Stimulated activated naive B cell treated with anti-CD40 and anti-IgM and Interleukin-4, amounts not matched to agents 10 μg/mL and 1 μg/mL and 100 μg/mL, for 72 hours (primary cell): ENCODE measurements around the gene GFOD1.

Experiments
- ATAC-seq, 2 donors: fragments of 150-1000 bp; cut with Tn5 transposase; replicated peaks; 2 replicates each; pipeline ENCODE4 v1.10.0; 2021; ENCODE audit warnings: moderate library complexity in 1 of 2
- DNase-seq: peaks from one replicate; pipeline ENCODE4 v3.0.0; 2021
- H3K27ac Mint-ChIP-seq: one replicate; pipeline ENCODE4 v1.8.0; 2022; ENCODE audit warnings: mild to moderate bottlenecking, mixed read lengths
- H3K27me3 Mint-ChIP-seq, 2 donors: one replicate each; pipeline ENCODE4 v1.8.0; 2022; ENCODE audit warnings: mixed read lengths in 2 of 2
- H3K36me3 Mint-ChIP-seq, 2 donors: one replicate each; pipeline ENCODE4 v1.8.0; 2022; ENCODE audit warnings: mixed read lengths in 2 of 2, mild to moderate bottlenecking in 1 of 2
- H3K4me1 Mint-ChIP-seq, 2 donors: one replicate each; pipeline ENCODE4 v1.8.0; 2022; ENCODE audit warnings: mixed read lengths in 2 of 2, mild to moderate bottlenecking in 1 of 2
- H3K4me3 Mint-ChIP-seq, 2 donors: one replicate each; pipeline ENCODE4 v1.8.0; 2022; ENCODE audit warnings: mild to moderate bottlenecking in 2 of 2, mixed read lengths in 2 of 2, moderate library complexity in 1 of 2
- H3K9me3 Mint-ChIP-seq, 2 donors: one replicate each; pipeline ENCODE4 v1.8.0; 2022; ENCODE audit warnings: mixed read lengths in 2 of 2, mild to moderate bottlenecking in 1 of 2

Gene GFOD1

DNA sequence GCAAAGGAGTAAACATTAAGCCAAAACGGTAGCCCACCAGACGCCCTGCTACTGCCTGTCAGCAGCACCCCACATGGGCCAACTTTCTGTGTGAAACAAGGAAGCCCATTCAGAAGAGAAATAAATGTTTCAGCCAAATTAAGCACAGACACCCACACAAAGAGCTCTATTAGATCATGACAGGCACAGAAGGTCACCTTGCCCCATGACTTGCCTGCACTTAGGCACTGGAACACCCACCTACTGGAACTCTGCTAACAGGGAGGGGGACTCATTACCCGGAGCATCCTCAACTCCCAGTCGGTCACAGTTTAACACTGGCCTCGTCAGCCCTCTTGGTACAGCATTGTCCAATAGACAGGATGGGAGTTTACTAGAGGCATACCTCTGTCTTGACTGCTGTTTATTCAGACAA, 31.8 kb downstream of the GFOD1 start:
- DNase-seq (no peak), ATAC-seq (peak; percentile 45 to 61)
- peak overlapping the region in 1 of 2 donors; percentile 72 for H3K4me3 Mint-ChIP-seq
- peaks cover 39 to 63% of the 10 kb centered on the region in 2 donors for H3K4me1 Mint-ChIP-seq
- peaks cover 11 to 23% of the 10 kb centered on the region in 2 donors for H3K36me3 Mint-ChIP-seq
- H3K9me3 Mint-ChIP-seq: no peaks in the 10 kb centered on the region
- H3K27ac Mint-ChIP-seq: peak overlapping the region; percentile 95
- no peaks in the 10 kb centered on the region for H3K27me3 Mint-ChIP-seq

DNA sequence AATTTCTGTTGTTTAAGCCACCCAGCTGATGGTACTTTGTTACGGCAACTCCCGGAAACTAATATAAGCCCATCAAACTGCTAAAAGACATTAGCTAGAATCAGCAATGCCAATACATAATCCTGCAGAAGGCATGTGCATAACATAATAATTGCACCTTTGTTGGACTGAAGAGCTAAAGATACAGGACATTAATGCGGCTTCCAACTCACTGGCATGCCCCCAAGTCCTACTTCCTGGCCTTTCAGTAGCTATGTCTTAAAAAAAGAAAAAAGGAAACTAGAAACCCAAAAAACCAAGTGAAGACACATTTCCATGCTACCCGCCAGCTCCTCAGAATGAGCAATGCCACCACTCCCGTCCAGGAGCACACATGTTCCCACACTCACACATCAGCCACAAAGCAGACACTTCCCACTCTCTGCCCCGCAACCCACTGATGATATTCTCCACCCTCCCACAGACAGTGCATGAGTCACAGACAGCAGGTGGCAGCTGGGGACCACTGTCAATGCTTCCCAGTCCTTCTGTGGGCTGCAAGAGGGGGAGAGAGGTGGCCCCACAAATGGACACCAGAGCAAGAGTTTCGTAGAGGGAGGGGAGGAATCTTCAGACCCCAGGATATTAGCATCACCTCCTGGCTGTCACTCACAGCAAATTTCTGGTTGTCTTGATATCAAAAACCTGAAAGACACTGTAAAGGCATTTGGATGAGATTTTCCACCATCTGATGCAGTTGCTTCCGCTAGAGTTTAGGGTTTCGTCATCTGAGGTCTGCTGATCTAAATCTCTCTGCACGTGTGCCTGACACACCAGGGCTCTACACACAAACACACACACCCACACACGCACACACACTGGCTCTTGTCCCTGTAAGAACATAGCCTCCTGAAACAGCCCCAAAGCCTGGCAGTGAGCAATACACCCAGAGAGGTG, 32.8 kb downstream of the GFOD1 start:
- ATAC-seq: peak; percentile 73 to 74
- peak overlapping the region; percentile 95 for H3K27ac Mint-ChIP-seq
- peaks cover 18 to 25% of the 10 kb centered on the region in 2 donors for H3K36me3 Mint-ChIP-seq
- peak overlapping the region; percentile 72 to 76 for H3K4me3 Mint-ChIP-seq
- H3K27me3 Mint-ChIP-seq: no peaks in the 10 kb centered on the region
- peak; percentile 62 for DNase-seq
- peaks cover 2 to 5% of the 10 kb centered on the region in 2 donors for H3K9me3 Mint-ChIP-seq
- peaks cover 39 to 61% of the 10 kb centered on the region in 2 donors for H3K4me1 Mint-ChIP-seq

DNA sequence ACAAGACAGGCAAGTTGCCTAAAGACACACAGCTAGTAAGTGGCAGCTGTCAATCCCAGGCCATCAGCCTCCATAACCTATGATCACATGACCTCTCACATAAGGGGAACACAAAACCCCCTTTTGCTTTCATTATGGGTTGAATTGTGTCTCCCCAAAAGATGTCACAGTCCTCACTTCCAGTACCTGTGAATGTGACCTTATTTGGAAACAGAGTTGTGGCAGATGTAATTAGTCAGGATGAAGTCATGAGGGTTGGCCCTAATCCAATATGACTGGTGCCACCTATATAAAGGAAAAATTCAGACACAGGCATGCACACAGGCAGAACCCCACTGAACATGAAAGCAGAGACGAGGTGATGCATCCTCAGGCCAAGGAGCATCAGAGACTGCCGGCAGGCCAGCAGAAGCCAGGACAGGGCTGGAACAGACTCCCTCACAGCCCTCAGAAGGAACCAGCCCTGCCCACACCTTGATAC, 33.6 kb downstream of the GFOD1 start:
- H3K9me3 Mint-ChIP-seq: peaks cover 3 to 6% of the 10 kb centered on the region in 2 donors
- no peaks in the 10 kb centered on the region for H3K27me3 Mint-ChIP-seq
- H3K4me1 Mint-ChIP-seq: peaks cover 36 to 57% of the 10 kb centered on the region in 2 donors
- no peak overlapping the region for H3K4me3 Mint-ChIP-seq
- DNase-seq (no peak), ATAC-seq (peak; percentile 43 to 52)
- H3K36me3 Mint-ChIP-seq: peaks cover 17 to 25% of the 10 kb centered on the region in 2 donors
- H3K27ac Mint-ChIP-seq: peak overlapping the region; percentile 95

DNA sequence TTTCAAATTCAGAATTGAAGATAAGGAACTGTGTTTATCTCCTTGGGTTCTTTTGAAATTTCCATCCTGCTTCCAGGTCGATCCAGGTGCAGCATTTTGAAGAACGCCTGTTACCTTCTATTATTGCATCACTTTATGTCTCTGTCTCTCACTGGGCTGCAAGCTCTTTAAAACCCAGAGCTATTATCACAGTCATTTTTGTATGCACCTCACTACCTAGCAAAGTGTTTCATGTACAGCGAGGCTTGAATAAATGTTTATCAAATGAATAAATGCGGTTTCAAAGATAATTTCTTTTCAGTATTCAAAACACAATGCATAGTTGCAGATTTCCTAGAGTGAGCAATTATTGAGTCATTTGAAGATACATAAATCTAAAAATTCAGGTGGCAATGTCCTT, 34.2 kb downstream of the GFOD1 start:
- H3K27me3 Mint-ChIP-seq: no peaks in the 10 kb centered on the region
- H3K27ac Mint-ChIP-seq: no peak overlapping the region
- ATAC-seq (no peak), DNase-seq (no peak)
- H3K4me1 Mint-ChIP-seq: peaks cover 39 to 57% of the 10 kb centered on the region in 2 donors
- no peak overlapping the region for H3K4me3 Mint-ChIP-seq
- H3K9me3 Mint-ChIP-seq: peaks cover 3 to 6% of the 10 kb centered on the region in 2 donors
- peaks cover 17 to 26% of the 10 kb centered on the region in 2 donors for H3K36me3 Mint-ChIP-seq

DNA sequence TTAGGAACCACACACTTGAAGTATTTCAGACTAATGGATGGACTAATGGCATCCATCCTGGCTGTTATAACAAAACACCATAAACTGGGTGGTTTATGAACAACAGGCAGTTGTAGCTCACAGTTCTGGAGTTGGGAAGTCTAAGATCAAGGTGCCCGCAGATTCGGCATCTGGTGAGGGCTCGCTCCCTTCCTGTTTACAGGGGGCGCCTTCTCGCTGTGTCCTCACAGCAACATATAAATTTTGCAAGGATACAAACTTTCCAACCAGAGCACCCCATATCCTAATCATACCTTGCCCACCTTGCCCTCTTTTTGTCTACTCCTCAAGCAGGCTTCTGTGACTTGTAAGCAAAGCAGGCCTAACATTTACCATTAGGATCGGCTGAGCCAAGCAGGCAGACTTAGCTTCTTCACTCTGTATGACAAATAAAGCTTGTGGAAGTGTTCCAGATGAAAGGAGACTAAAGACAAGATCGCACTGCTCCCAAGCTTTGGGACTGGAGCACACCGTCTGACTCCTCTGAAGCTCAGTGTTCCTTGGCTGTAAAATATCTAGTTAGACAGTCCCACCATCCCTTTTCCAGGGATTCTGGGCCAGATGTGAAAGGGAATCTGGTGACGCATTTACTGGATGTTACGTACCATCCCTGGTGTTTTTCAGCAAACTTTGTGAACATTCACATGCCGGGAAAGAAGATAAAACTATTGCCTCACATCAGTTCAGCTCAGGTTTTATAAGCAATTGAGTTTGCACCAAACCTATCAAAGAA, 34.9 kb downstream of the GFOD1 start:
- Mint-ChIP-seq H3K27me3 (no peaks in the 10 kb centered on the region), H3K4me1 (peaks cover 41 to 57% of the 10 kb centered on the region in 2 donors), H3K27ac (no peak overlapping the region), H3K4me3 (no peak overlapping the region), H3K9me3 (peaks cover 3 to 6% of the 10 kb centered on the region in 2 donors), H3K36me3 (peaks cover 20 to 26% of the 10 kb centered on the region in 2 donors)
- no peak for DNase-seq
- no peak for ATAC-seq

GRCh38 chr6:13451181-13451895, 36.1 kb downstream of the GFOD1 start:
- H3K36me3 Mint-ChIP-seq: peaks cover 20 to 26% of the 10 kb centered on the region in 2 donors
- ATAC-seq: no peak
- H3K4me3 Mint-ChIP-seq: no peak overlapping the region
- H3K27ac Mint-ChIP-seq: no peak overlapping the region
- H3K9me3 Mint-ChIP-seq: peaks cover 3 to 6% of the 10 kb centered on the region in 2 donors
- no peaks in the 10 kb centered on the region for H3K27me3 Mint-ChIP-seq
- no peak for DNase-seq
- H3K4me1 Mint-ChIP-seq: peaks cover 35 to 46% of the 10 kb centered on the region in 2 donors

DNA sequence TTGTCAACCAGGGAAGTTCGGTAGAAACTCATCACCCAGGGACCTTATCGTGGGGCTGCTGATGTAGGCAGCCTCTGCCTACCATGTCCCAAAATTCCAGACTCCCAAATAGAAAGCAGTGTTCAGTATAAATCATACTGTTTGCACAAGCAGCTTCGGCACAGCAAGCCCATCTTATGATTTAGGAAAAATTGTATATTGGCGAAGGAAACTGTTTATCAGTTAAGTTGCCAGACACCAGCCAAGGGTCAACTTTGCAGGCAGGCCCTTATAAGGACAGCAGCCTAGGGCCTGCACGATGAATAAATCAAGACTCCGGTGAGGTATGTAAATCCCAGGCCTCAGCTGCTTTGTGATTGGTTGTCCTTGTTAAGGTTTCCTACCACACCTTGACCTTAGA, 36.8 kb downstream of the GFOD1 start:
- no peak for DNase-seq
- Mint-ChIP-seq H3K27ac (no peak overlapping the region), H3K4me1 (peaks cover 35 to 43% of the 10 kb centered on the region in 2 donors), H3K9me3 (peaks cover 3 to 6% of the 10 kb centered on the region in 2 donors), H3K27me3 (no peaks in the 10 kb centered on the region), H3K36me3 (peaks cover 20 to 26% of the 10 kb centered on the region in 2 donors), H3K4me3 (no peak overlapping the region)
- ATAC-seq: no peak

- H3K4me3 Mint-ChIP-seq: peak overlapping the region; percentile 36 to 71
- DNase-seq: no peak
- peak; percentile 69 to 73 for ATAC-seq
- peaks cover 20 to 26% of the 10 kb centered on the region in 2 donors for H3K36me3 Mint-ChIP-seq
- H3K27me3 Mint-ChIP-seq: no peaks in the 10 kb centered on the region
- H3K4me1 Mint-ChIP-seq: peaks cover 22 to 30% of the 10 kb centered on the region in 2 donors
- peak overlapping the region; percentile 70 for H3K27ac Mint-ChIP-seq
- H3K9me3 Mint-ChIP-seq: peaks cover 3 to 6% of the 10 kb centered on the region in 2 donors
These were observed 39.3 kb downstream of the GFOD1 start for GRCh38 chr6:13447949-13448724.

- Mint-ChIP-seq H3K4me3 (no peak overlapping the region), H3K4me1 (peaks cover 22 to 30% of the 10 kb centered on the region in 2 donors), H3K27me3 (no peaks in the 10 kb centered on the region), H3K9me3 (peaks cover 3 to 6% of the 10 kb centered on the region in 2 donors), H3K36me3 (peaks cover 17 to 19% of the 10 kb centered on the region in 2 donors), H3K27ac (no peak overlapping the region)
- ATAC-seq: no peak
- DNase-seq: no peak
These were observed 41.0 kb downstream of the GFOD1 start for GRCh38 chr6:13446381-13446780.

DNA sequence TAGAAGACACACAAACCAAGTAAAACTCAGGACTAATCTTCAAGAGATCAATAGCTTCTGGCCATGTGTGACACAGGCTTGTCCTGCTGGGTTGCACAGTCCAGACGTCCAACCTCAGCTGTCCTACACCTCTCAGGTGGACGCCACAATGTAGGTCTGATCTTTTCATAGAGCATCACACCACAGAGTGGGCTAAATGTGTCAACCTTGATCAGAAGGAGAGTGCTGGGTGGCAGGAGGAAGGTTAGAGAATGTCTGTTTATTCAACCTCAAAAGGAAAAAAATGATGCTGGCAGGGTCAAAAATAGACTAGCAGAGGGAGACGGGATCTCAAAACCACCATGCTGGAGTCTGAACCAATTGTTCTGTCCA, 41.7 kb downstream of the GFOD1 start:
- no peak for ATAC-seq
- Mint-ChIP-seq H3K4me3 (no peak overlapping the region), H3K27ac (no peak overlapping the region), H3K4me1 (peaks cover 22 to 30% of the 10 kb centered on the region in 2 donors), H3K9me3 (peaks cover 3 to 6% of the 10 kb centered on the region in 2 donors), H3K27me3 (no peaks in the 10 kb centered on the region), H3K36me3 (peaks cover 13 to 15% of the 10 kb centered on the region in 2 donors)
- no peak for DNase-seq

GRCh38 chr6:13445005-13445743, 42.2 kb downstream of the GFOD1 start:
- Mint-ChIP-seq H3K9me3 (peaks cover 3 to 4% of the 10 kb centered on the region in 2 donors), H3K4me3 (peak overlapping the region; percentile 3 to 60)

DNA sequence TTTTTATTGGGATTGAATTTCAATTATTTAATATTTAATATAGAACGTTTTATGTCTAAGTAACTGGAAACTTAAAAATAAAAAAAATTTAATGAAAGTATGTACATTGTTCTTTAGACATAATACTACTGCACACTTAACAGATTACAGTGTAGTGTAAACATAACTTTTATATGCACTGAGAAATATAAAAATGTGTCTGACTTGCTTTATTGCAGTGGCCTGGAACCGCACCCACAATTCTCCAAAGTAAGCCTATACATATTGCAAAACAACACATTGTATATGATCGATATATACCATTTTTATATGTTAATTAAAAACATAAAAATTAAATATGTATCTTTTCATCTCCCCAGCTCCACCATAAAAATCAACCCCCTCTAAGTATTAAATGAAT, 42.8 kb downstream of the GFOD1 start:
- no peaks in the 10 kb centered on the region for H3K27me3 Mint-ChIP-seq
- peak overlapping the region; percentile 10 for H3K27ac Mint-ChIP-seq
- peaks cover 1 to 2% of the 10 kb centered on the region in 2 donors for H3K9me3 Mint-ChIP-seq
- no peak for DNase-seq
- peaks cover 22 to 30% of the 10 kb centered on the region in 2 donors for H3K4me1 Mint-ChIP-seq
- no peak for ATAC-seq
- peaks cover 6 to 7% of the 10 kb centered on the region in 2 donors for H3K36me3 Mint-ChIP-seq
- H3K4me3 Mint-ChIP-seq: peak overlapping the region; percentile 3 to 60

More at GRCh38 chr6:13445005-13445743, 42.2 kb downstream of the GFOD1 start:
- DNase-seq (no peak), ATAC-seq (peak in 1 of 2 donors; percentile 55)
- Mint-ChIP-seq H3K4me1 (peaks cover 22 to 30% of the 10 kb centered on the region in 2 donors), H3K27ac (peak overlapping the region; percentile 10), H3K27me3 (no peaks in the 10 kb centered on the region), H3K36me3 (peaks cover 11% of the 10 kb centered on the region in 2 donors)
